Midbrain (tissue), 1 donor: Measurements from ENCODE around the gene PTPRN2.

Experiments
- DNase-seq: peaks from one replicate; lab custom pipeline; 2025; lab: John Stamatoyannopoulos, UW

PTPRN2 gene

GRCh38 chr7:158489462-158490155, 98.0 kb downstream of the PTPRN2 start:
- no peak for DNase-seq

DNA sequence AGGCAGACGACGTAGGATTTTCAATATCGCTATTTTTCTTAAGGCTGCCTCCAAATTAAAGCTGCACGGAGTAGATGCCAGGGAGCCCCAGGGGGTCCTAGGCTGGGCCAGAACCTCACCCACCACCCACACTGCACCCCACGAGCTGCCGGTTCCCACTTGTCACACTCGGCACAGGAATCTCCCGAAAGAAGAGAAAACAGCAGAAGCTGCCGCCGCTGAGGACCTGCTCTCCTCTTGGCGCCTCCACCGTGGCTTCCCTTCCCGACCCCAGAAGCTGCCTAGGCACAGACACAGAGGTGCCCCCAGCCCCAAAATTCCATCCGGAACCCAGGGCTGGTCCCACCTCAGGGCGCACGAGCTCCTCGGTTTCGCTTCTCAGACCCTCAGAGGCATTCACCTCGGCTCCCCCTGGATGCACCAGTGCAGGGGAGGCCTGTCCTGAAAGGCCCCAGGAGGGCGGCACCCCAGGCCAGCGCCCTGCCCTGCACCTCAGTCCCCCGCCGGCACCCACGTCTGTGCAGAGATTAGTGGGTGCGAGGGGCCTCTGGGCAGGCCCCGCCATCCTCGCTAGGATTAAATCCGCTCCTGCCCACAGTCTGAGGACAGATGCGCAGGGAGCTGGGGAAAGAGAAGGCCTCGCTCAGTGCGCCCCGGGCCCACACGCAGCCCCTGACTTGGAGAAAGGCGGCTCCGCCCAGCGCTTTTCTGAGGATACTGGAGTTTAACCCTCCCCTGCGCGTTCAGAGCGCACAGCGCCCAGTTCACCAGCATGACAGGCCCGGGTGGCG, 99.2 kb downstream of the PTPRN2 start:
- no peak for DNase-seq

DNA sequence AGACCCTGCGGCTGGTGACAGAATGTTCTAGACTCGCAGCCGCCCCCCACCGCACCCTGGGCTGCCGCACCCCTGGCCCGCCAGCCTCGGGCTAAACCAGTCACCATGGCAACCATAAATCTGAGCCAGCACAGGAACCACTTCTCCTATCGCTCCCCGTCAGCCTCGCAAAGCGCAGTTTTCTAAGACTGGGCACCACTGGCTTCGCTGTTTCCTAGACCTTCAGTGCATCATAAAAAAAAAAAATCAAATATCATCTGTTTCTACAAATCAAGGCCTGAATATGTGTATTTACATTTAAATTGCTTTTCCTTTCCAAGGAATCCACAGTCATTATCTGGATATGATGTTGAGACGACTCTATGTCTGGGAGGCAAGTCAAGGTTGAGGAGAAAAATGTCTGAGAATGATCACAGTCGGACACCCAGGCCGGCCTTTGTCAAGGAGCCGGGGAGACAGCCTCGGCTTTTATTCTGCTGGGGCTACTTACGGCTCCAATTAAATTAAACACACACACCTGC, 99.9 kb downstream of the PTPRN2 start:
- no peak for DNase-seq

DNA sequence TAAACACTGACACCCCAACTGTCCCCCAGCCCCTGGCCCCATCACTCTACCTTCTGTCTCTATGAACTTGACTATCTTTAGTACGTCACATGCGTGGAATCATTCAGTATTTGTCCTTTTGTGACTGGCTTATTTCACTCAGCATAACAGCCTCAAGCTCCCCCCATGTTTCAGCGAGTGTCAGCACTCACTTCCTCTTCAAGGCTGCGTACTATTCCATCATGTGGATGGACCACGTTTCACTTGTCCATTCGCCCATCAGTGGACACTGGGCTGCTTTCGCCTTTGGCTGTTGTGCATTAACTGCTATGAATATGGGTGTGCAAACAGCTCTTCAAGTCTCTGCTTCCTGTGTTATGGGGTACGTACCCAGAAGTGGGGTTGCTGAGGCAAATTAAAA, 100.7 kb downstream of the PTPRN2 start:
- no peak for DNase-seq

DNA sequence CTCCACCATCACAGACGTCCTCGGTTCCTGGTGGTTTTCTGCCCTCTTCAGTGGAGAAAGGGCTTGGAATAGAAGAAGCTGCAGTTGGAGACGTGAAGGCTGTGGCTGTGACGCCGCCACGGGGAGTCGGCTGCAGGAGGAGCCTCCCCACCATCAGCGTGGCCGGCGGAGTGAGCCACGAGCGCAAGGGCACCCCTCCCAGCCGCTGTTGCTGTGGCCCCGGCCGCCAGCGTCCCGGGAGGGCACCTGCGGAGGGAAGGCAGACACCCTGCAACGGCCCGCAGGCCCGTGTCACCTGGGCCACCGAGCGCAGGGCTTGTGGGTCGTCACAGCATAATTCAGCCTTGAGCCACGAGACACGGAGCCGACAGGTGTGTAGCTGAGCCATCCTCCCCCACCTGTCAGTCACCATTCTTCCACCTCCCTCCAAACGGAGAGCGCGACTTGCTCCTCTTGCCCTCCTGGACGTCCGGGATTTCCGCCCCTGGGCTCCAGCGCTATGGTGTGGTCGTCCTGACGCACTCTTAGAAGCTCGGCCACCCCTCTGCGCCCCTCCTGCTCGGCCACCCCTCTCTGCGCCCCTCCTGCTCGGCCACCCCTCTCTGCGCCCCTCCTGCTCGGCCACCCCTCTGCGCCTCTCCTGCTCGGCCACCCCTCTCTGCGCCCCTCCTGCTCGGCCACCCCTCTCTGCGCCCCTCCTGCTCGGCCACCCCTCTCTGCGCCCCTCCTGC, 102.7 kb downstream of the PTPRN2 start:
- no peak for DNase-seq

DNA sequence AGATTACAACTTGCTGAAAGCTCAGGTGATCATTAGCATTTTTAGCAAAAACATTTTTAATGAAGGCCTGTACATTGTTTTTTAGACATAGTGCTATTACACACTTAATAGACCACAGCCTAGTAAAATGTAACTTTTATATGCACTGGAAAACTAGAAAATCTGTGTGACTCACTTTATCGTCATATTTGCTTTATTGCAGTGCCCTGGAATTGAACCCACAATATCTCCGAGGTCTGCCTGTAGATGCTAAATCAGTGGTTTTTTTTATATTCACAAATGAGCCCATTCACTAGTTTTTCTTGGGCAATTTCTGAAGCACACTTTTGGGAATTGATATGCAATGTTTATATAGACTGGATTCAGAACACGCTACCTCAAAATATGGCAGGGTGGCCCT, 105.1 kb downstream of the PTPRN2 start:
- DNase-seq = no peak

DNA sequence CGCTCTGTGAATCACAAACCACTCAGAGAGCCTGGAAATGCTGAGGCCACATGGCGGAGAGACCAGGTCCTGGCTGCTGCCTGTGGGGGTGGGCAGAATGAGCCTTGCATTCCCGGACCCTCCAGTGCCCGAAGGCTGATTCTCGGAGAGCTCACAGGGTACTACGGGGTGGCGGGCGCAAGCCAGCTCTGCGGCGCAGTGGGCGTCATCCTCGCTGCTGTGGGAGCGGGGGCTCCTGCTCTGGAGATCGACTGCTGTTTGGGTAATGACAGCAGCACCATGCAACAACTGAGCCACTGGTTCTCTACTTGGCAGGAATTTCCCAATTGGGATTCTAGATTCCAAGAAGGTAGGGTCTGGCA, 108.0 kb downstream of the PTPRN2 start:
- no peak for DNase-seq

- no peak for DNase-seq
These were observed 108.5 kb downstream of the PTPRN2 start for GRCh38 chr7:158479021-158479663.

GRCh38 chr7:158477866-158478265, 109.8 kb downstream of the PTPRN2 start:
- DNase-seq = no peak

DNA sequence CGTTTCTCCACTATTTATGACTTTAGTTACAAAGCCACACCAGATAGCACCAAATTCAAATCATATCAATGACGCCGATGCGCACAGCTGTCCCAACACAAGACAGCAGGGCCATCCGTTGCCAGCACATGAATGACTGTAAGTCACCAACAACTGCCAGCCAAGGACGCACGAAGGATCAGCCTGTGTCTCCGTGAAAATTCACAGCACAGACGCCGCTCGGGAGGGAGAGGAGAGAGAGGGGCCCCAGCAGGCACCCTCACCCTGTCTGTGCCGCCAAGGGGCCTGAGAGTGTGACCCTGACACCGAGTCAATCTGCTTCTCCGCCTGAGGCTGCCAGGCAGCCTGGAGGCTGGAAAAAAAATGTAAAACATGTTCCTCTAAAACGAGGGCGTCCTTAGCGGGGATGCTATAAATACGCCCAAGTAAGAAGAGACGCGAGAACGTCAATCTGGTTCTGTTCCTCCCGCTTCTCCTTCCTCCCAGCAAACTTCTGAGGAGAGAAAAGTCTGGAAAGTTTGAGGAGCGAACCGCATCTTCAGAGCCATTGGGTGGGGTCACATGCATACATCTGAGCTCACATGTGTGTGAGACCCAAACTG, 111.2 kb downstream of the PTPRN2 start:
- no peak for DNase-seq

DNA sequence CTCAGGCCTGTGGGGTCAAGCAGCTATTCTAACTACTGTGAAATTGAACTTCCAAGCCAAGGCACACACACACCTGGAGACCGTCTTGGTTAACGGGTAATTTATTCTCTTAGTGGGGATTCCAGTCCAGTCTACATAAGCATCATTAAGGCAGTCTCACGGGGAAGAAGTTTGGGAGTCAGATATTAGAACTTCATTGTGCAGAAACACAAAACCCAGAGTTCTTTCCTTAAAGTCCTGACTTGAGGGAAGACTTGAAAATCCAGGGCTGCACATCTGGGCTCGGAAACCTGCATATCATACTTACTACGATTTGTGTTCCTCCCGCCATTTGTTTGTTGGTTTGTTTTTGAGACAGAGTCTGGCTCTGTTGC, 112.0 kb downstream of the PTPRN2 start:
- no peak for DNase-seq

DNA sequence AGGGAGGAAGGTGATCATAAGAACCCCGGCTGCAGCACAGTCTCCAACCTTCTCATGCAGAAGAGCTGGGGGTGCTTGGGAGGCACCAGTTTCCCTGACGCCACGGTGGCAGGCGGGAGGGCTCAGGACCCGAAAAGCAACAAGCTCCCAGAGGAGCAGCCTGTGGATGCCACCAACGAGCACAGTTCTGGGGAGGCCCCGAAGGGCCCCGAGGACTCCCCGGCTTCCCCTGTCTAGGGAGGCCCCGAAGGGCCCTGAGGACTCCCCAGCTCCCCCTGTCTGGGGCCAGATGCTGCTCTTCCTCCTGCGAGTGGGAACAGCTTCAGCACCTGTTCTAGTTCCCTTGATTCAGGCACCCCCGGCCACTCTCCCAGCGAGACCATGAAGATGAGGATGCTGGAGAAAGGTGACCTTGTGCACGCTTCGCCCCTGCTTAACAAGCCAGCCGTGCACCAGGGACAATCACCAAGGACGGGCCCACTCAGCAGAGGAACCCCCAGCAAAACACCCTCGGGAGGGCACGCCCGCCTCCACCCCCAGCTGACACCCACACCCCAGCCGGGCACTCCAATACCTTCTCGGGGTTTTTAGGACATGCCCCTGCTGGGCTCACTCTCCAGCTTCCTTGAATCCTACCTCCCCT, 112.5 kb downstream of the PTPRN2 start:
- no peak for DNase-seq

DNA sequence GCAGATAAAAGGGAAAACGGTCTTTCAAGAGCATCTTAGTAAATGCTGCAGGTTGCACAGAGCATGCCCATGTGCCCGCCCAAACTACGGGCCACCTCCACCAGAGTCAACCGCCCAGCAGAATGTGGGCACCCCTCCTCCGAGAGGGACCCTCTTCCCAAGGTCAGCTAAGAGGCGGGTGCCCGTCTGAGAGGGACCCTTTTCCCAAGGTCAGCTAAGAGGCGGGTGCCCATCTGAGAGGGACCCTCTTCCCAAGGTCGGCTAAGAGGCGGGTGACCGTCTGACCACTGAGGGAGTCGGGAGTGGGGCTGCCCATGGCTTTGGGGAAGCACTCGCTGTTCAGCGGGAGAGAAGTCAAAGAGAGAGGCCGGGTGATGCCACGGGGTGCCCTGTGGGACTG, 113.1 kb downstream of the PTPRN2 start:
- no peak for DNase-seq

DNA sequence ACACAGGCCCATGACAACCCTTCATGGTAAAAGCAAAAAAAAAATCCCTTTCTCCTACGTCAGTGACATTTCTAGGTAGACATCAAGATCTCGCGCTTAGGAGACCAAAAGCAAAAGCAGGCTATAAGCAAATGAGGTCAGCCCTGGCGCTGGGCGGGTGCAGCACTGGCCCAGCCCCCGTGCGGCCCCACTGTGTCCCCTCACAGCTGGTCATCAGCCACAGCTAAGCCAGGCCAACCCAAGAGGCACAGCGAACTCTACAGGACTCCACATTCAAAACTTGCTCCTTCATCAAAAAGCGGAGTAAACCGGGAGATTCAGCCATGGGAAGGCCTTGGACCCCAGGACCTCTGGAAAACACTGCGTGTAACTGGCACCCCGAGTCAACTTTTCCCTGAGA, 113.7 kb downstream of the PTPRN2 start:
- DNase-seq = no peak

- no peak for DNase-seq
These were observed 114.4 kb downstream of the PTPRN2 start for GRCh38 chr7:158473221-158473620.

DNA sequence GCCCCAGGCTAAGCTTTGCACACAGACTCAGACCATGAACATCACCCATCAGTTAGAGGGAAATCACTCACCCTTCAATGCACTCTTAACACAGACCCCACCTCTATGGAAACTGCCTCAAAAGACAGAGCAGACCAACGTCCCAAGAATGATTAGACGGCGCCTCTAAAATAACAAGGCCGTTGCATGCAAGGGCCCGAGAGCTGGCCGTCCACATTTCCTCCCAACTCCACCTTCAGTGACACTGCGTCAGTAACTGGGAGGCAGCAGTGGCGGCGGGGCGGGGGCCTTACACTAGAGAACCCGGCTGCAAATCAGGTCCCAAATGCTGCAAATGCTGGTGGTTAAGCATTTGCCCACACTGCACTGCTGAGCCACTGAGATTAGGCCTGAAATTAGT, 115.0 kb downstream of the PTPRN2 start:
- no peak for DNase-seq

GRCh38 chr7:158471716-158472115, 115.9 kb downstream of the PTPRN2 start:
- no peak for DNase-seq

DNA sequence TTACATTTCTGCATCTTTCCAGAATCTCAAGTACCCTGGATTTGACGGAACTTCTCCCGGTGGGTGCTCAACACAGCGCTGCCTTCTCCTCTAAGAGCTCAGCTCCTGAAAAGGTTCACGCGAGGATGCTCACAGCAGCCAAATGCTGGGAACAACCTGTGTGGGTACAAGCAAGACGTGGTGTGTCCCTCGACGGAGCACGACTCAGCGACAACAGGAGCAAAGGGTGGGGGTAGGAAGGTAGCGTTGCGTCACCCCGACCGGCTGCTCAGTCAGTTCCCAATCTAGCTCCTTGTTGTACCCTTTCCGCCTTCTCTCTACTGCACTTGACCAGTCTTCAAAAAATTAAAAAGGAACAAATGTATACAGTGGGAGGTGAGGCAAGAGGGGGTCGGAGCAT, 117.3 kb downstream of the PTPRN2 start:
- no peak for DNase-seq

DNA sequence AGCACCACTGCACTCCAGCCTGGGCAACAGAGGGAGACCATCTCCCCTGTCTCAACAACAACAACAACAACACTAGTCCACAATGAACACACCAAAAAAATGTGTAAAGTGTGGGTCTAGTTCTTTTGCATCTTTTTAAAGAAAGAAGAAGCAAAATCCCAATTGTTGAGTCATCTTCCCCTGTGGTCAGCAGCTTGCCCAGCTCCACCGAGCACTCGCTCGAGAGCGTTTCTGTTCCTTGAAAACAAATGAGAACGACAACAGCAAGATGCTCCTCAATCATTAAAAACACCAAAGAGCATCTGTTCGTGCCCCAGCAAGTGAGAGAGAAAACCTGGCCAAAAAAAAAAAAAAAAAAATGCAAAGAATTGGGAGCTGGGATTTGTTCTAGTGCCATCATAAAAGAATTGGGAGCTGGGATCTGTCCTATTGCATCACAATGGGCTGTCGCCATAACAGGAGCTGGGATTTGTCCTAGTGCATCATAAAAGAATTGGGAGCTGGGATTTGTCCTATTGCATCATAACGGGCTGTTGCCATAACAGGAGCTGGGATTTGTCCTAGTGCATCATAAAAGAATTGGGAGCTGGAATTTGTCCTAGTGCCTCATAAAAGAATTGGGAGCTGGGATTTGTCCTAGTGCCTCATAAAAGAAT, 118.1 kb downstream of the PTPRN2 start:
- no peak for DNase-seq

DNA sequence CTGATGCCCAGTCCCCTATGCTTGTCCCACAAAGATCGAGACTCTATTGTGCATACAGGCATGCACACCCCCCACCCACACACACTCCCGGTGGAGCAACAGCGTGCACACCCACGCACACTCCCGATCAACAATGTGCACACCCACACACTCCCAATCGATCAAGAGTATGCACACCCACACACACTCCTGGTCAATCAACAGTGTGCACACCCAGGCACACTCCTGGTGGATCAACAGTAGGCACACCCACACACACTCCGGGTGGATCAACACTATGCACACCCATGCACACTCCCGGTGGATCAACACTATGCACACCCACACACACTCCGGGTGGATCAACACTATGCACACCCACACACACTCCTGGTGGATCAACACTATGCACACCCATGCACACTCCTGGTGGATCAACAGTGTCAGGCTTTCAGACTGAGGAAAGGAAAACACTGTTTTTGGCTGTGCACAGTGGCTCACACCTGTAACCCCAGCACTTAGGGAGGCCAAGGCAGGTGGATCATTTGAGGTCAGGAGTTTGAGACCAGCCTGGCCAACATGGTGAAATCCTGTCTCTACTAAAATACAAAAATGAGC, 118.8 kb downstream of the PTPRN2 start:
- no peak for DNase-seq

DNA sequence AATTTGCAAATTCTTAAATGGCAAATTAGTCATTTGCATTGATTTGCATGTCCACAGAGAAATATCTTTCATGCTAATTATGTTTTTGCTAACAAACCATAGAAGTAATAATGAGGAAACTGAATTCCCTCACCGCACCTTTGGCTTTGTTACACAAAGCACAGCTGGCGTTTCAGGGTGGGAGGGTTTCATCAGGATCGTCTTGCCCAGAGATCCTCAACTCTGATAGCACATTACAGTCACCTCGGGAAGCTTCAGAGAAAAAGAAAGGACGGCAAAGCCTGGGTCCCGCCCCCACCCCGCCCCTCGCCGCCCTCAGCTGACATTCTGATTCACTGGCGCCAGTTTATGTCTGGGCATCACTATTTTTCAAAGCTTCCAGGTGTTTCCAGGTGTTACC, 119.4 kb downstream of the PTPRN2 start:
- DNase-seq = no peak
